Measurements from ENCODE around the gene DNAAF3. TPM values are rescaled to one million over a fixed set of nuclear protein-coding genes. Genes with fewer than 3 reads are reported as not detected.

Gene DNAAF3
- total RNA-seq, 1 experiment from 2014 or later, result 4.2 TPM

- no peak for DNase-seq
- Histone ChIP-seq H3K4me1 (ENCODE audit: low read length) (peaks cover 9% of the 10 kb centered on the region), H3K9ac (ENCODE audit: low read length) (no peak within 1 kb of the TSS), H3K4me3 (ENCODE audit: low read length) (no peak within 1 kb of the TSS), H3K79me2 (ENCODE audit: low read length) (no peaks in the 10 kb centered on the region), H3K9me2 (replicated peaks; ENCODE audit: insufficient read depth, low read length) (no peaks in the 10 kb centered on the region), H4K20me1 (ENCODE audit: insufficient read depth, low read depth, low read length) (no peaks in the 10 kb centered on the region), H3K27ac (ENCODE audit: low read length) (no peak within 1 kb of the TSS), H2AFZ (ENCODE audit: low read length) (no peak within 1 kb of the TSS), H3K4me2 (ENCODE audit: low read depth, low read length, poor library complexity, severe bottlenecking) (no peak within 1 kb of the TSS), H3K27me3 (ENCODE audit: low read length) (no peaks in the 10 kb centered on the region), H3K9me3 (ENCODE audit: low read length) (peaks cover 15% of the 10 kb centered on the region), H3K36me3 (ENCODE audit: insufficient read depth, low read length) (peaks cover 4% of the 10 kb centered on the region; the same call in 1 of the 2 replicates)
Measured at GRCh38 chr19:55149078-55150003, 17.1 kb downstream of the DNAAF3 start, which contains the start of gene TNNT1. Gene TNNT1, minus strand, starts transcription at chr19:55149206. Its CDS starts 2,049 bp downstream, at chr19:55147157.

DNA sequence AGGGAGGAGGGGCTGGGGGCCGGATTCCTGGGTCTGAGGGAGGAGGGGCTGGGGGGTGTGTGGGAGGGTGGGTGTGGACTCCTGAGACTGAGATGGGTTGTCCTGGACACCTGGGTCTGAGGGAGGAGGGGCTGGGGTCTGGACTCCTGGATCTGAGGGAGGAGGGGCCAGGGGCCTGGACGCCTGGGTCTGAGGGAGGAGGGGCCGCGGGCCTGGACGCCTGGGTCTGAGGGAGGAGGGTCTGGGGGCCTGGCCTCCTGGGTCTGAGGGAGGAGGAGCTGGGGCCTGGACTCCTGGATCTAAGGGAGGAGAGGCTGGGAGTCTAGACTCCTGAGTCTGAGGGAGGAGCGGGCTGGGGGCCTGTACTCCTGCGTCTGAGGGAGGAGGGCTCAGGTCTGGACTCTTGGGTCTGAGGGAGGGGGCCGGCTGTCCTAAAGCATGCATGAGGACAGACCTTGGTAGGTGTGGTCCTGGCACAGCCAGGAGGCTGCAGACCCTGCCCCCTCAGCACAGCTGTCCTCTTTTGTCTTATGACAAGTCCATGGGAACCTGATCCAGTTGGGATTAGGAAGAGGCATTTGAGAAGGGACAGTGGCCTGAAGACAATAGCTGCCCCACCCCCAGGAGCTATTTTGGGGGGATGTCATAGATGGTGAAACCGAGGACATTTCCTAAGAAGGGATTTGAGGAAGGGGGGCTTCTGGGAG, 18.7 kb downstream of the DNAAF3 start:
- Histone ChIP-seq H3K9ac (ENCODE audit: low read length) (no peak overlapping the region), H2AFZ (ENCODE audit: low read length) (no peak overlapping the region), H3K4me1 (ENCODE audit: low read length) (peaks cover 9% of the 10 kb centered on the region), H3K9me2 (replicated peaks; ENCODE audit: insufficient read depth, low read length) (no peaks in the 10 kb centered on the region), H3K4me2 (ENCODE audit: low read depth, low read length, poor library complexity, severe bottlenecking) (no peak overlapping the region), H3K4me3 (ENCODE audit: low read length) (no peak overlapping the region), H4K20me1 (ENCODE audit: insufficient read depth, low read depth, low read length) (no peaks in the 10 kb centered on the region), H3K27ac (ENCODE audit: low read length) (no peak overlapping the region), H3K27me3 (ENCODE audit: low read length) (no peaks in the 10 kb centered on the region), H3K36me3 (ENCODE audit: insufficient read depth, low read length) (peaks cover 4% of the 10 kb centered on the region; the same call in 1 of the 2 replicates), H3K9me3 (ENCODE audit: low read length) (peaks cover 10% of the 10 kb centered on the region), H3K79me2 (ENCODE audit: low read length) (no peaks in the 10 kb centered on the region)
- DNase-seq, result no peak

DNA sequence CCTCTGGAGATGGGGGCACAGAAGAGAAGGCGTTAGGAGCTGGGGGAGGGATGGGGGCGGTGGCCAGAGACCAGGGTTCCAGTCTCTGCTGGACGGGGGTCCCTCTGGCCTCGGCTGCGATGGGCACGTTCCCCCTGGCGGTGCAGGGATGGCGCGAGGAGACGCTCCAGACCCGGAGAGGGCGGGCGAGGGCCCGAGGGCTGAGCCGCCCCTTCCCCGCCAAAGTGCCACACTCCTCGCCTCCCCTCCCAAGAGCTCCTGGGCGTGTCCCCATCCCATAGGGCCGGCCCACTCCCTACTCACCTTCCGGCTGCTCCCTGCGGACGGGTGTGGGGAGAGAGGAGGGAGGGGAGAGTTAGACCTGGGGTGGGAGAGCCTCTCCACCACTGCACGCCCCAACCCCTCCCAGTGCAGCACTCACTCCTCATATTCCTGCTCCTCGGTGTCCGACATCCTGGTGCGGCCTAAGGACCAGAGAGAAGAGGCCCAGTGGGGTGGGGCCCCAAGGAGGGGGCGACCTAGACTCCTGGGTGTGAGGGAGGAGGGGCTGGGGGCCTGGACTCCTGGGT, 19.6 kb downstream of the DNAAF3 start:
- peaks cover 4% of the 10 kb centered on the region; the same call in 1 of the 2 replicates for H3K36me3 ChIP-seq (ENCODE audit: insufficient read depth, low read length)
- H3K4me2 ChIP-seq (ENCODE audit: low read depth, low read length, poor library complexity, severe bottlenecking), result peak overlapping the region; percentile 69
- H3K9me2 ChIP-seq (replicated peaks; ENCODE audit: insufficient read depth, low read length), result no peaks in the 10 kb centered on the region
- no peak for DNase-seq
- peaks cover 9% of the 10 kb centered on the region for H3K4me1 ChIP-seq (ENCODE audit: low read length)
- no peaks in the 10 kb centered on the region for H3K79me2 ChIP-seq (ENCODE audit: low read length)
- no peak overlapping the region for H3K27ac ChIP-seq (ENCODE audit: low read length)
- H3K4me3 ChIP-seq (ENCODE audit: low read length), result peak overlapping the region; percentile 51; the same call in 1 of the 2 replicates
- no peaks in the 10 kb centered on the region for H3K27me3 ChIP-seq (ENCODE audit: low read length)
- peak overlapping the region; percentile 56 for H3K9ac ChIP-seq (ENCODE audit: low read length)
- H2AFZ ChIP-seq (ENCODE audit: low read length), result peak overlapping the region; percentile 93; the same call in 1 of the 2 replicates
- peaks cover 6% of the 10 kb centered on the region for H3K9me3 ChIP-seq (ENCODE audit: low read length)
- H4K20me1 ChIP-seq (ENCODE audit: insufficient read depth, low read depth, low read length), result no peaks in the 10 kb centered on the region

DNA sequence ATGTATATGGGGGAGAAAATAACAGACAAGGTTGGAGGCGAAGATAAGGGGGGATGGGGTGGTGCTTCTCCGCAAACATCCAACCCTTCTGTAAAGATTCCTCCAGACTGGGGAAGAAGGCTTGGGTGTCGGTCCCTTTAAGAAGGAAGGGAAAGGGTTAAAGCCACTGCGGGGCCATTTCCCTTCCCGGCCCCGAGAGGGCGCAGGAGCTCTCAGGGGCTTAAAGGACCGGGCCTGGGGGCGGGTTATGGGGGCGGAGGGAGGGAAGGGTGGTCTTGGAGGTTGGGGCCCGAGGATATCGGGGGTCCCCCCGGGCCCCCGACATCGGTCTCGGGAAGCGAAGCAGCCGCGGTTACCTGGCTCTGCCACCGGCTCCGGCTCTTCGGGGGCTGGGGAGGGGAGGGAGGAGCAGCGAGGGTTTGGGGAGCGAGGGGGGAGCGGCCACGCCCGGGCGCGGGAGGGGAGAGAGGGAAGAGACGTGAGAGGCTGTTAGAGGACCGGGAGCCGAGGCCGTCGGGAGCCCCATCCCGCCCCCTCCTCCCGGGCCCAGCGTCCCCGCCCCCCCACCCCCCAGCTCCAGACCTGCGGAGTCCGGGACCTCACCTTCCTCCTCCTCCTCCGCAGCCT, 20.2 kb downstream of the DNAAF3 start:
- Histone ChIP-seq H3K9me3 (ENCODE audit: low read length) (peaks cover under 1% of the 10 kb centered on the region; the same call in 1 of the 2 replicates), H3K9me2 (replicated peaks; ENCODE audit: insufficient read depth, low read length) (no peaks in the 10 kb centered on the region), H2AFZ (ENCODE audit: low read length) (peak overlapping the region; percentile 93; the same call in 1 of the 2 replicates), H3K27me3 (ENCODE audit: low read length) (no peaks in the 10 kb centered on the region), H3K9ac (ENCODE audit: low read length) (peak overlapping the region; percentile 56), H3K4me3 (ENCODE audit: low read length) (peak overlapping the region; percentile 59; the same call in 1 of the 2 replicates), H3K36me3 (ENCODE audit: insufficient read depth, low read length) (no peaks in the 10 kb centered on the region), H4K20me1 (ENCODE audit: insufficient read depth, low read depth, low read length) (no peaks in the 10 kb centered on the region), H3K27ac (ENCODE audit: low read length) (no peak overlapping the region), H3K4me1 (ENCODE audit: low read length) (peaks cover 9% of the 10 kb centered on the region), H3K79me2 (ENCODE audit: low read length) (no peaks in the 10 kb centered on the region), H3K4me2 (ENCODE audit: low read depth, low read length, poor library complexity, severe bottlenecking) (peak overlapping the region; percentile 69)
- peak; percentile 92 for DNase-seq

GRCh38 chr19:55145232-55145631, 21.2 kb downstream of the DNAAF3 start:
- no peak overlapping the region for H3K4me2 ChIP-seq (ENCODE audit: low read depth, low read length, poor library complexity, severe bottlenecking)
- no peaks in the 10 kb centered on the region for H3K27me3 ChIP-seq (ENCODE audit: low read length)
- H3K9me2 ChIP-seq (replicated peaks; ENCODE audit: insufficient read depth, low read length), result no peaks in the 10 kb centered on the region
- H3K4me1 ChIP-seq (ENCODE audit: low read length), result peaks cover 9% of the 10 kb centered on the region
- no peak overlapping the region for H3K27ac ChIP-seq (ENCODE audit: low read length)
- H3K9me3 ChIP-seq (ENCODE audit: low read length), result no peaks in the 10 kb centered on the region
- no peak overlapping the region for H3K4me3 ChIP-seq (ENCODE audit: low read length)
- DNase-seq, result no peak
- H3K9ac ChIP-seq (ENCODE audit: low read length), result no peak overlapping the region
- no peaks in the 10 kb centered on the region for H3K79me2 ChIP-seq (ENCODE audit: low read length)
- H4K20me1 ChIP-seq (ENCODE audit: insufficient read depth, low read depth, low read length), result no peaks in the 10 kb centered on the region
- no peaks in the 10 kb centered on the region for H3K36me3 ChIP-seq (ENCODE audit: insufficient read depth, low read length)
- no peak overlapping the region for H2AFZ ChIP-seq (ENCODE audit: low read length)

GRCh38 chr19:55141696-55142095, 24.7 kb downstream of the DNAAF3 start:
- no peaks in the 10 kb centered on the region for H3K27me3 ChIP-seq (ENCODE audit: low read length)
- DNase-seq, result no peak
- no peak overlapping the region for H3K4me2 ChIP-seq (ENCODE audit: low read depth, low read length, poor library complexity, severe bottlenecking)

GRCh38 chr19:55137915-55138314, 28.5 kb downstream of the DNAAF3 start:
- Histone ChIP-seq H3K9me2 (replicated peaks; ENCODE audit: insufficient read depth, low read length) (no peaks in the 10 kb centered on the region), H3K4me3 (ENCODE audit: low read length) (no peak overlapping the region), H3K4me1 (ENCODE audit: low read length) (peaks cover 15% of the 10 kb centered on the region), H3K79me2 (ENCODE audit: low read length) (no peaks in the 10 kb centered on the region), H3K9me3 (ENCODE audit: low read length) (no peaks in the 10 kb centered on the region), H3K27me3 (ENCODE audit: low read length) (no peaks in the 10 kb centered on the region), H3K4me2 (ENCODE audit: low read depth, low read length, poor library complexity, severe bottlenecking) (no peak overlapping the region), H3K36me3 (ENCODE audit: insufficient read depth, low read length) (no peaks in the 10 kb centered on the region), H4K20me1 (ENCODE audit: insufficient read depth, low read depth, low read length) (no peaks in the 10 kb centered on the region), H3K9ac (ENCODE audit: low read length) (no peak overlapping the region), H2AFZ (ENCODE audit: low read length) (no peak overlapping the region), H3K27ac (ENCODE audit: low read length) (no peak overlapping the region)
- no peak for DNase-seq

More at GRCh38 chr19:55141696-55142095, 24.7 kb downstream of the DNAAF3 start:
- Histone ChIP-seq H3K9ac (ENCODE audit: low read length) (no peak overlapping the region), H3K79me2 (ENCODE audit: low read length) (no peaks in the 10 kb centered on the region), H3K27ac (ENCODE audit: low read length) (no peak overlapping the region), H3K4me3 (ENCODE audit: low read length) (no peak overlapping the region), H3K36me3 (ENCODE audit: insufficient read depth, low read length) (no peaks in the 10 kb centered on the region), H2AFZ (ENCODE audit: low read length) (no peak overlapping the region), H3K9me3 (ENCODE audit: low read length) (no peaks in the 10 kb centered on the region), H3K9me2 (replicated peaks; ENCODE audit: insufficient read depth, low read length) (no peaks in the 10 kb centered on the region), H4K20me1 (ENCODE audit: insufficient read depth, low read depth, low read length) (no peaks in the 10 kb centered on the region), H3K4me1 (ENCODE audit: low read length) (peaks cover 5% of the 10 kb centered on the region)
